Measurements from ENCODE around the gene PCDH17.

GRCh38 chr13:57631596-57632275 is at the start of gene PCDH17:
- TF ChIP-seq POLR2A (IDR thresholded peaks at IDR 0.05; ENCODE audit: low read length) (no peak), MAFK (IDR thresholded peaks at IDR 0.05; ENCODE audit: partially characterized antibody) (no peak), EHMT2 (IDR thresholded peaks at IDR 0.05; ENCODE audit: low read depth) (no peak), RAD21 (conservative IDR thresholded peaks at IDR 0.05 in 1 of 2, IDR thresholded peaks at IDR 0.05 in 1 of 2) (no peak), CTCF (IDR thresholded peaks at IDR 0.05) (no peak), CBX8 (IDR thresholded peaks at IDR 0.05) (no peak), EP300 (IDR thresholded peaks at IDR 0.05) (no peak), JUNB (IDR thresholded peaks at IDR 0.05) (no peak), REST (IDR thresholded peaks at IDR 0.05) (no peak), PHF8 (IDR thresholded peaks at IDR 0.05; ENCODE audit: borderline replicate concordance, low read depth) (no peak), RNF2 (IDR thresholded peaks at IDR 0.05; ENCODE audit: borderline replicate concordance, low read depth) (no peak), ESRRA (IDR thresholded peaks at IDR 0.05; ENCODE audit: borderline replicate concordance, low read length) (no peak), MAX (IDR thresholded peaks at IDR 0.05) (no peak), HES2 (IDR thresholded peaks at IDR 0.05) (no peak)

Data from A549 (cell line).